Measurements from ENCODE around the gene INSYN2B. TPM values are rescaled to one million over a fixed set of nuclear protein-coding genes. Genes with fewer than 3 reads are reported as not detected.

The INSYN2B gene
- total RNA-seq, 4 donors from 2014 or later: 2.5 TPM; not detected in 3

DNA sequence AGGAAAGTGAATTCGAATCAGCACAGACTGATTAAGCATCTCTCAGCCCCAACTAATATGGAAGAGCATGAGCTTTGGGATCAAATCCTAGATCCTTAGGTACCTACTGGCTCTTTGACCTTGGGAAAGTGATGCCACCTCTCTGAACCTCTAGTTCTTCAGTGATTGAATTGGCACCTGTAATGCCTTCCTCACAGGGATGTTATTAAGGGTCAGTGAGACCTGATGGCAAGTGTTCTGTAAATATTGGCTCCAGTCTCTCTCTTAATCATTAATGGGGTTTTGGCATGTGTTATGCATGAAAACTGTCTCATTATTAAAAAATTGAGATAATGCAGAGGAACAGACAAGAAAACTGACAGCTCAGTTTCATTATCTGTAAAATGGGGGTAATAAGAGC, 115.8 kb downstream of the INSYN2B start:
- Histone ChIP-seq H3K4me1 (no peaks in the 10 kb centered on the region), H3K9me3 (no peaks in the 10 kb centered on the region), H3K27me3 (no peaks in the 10 kb centered on the region), H3K36me3 (no peaks in the 10 kb centered on the region), H3K4me3 (no peak overlapping the region), H3K27ac (no peak overlapping the region)
- TF ChIP-seq, protein P1, sequence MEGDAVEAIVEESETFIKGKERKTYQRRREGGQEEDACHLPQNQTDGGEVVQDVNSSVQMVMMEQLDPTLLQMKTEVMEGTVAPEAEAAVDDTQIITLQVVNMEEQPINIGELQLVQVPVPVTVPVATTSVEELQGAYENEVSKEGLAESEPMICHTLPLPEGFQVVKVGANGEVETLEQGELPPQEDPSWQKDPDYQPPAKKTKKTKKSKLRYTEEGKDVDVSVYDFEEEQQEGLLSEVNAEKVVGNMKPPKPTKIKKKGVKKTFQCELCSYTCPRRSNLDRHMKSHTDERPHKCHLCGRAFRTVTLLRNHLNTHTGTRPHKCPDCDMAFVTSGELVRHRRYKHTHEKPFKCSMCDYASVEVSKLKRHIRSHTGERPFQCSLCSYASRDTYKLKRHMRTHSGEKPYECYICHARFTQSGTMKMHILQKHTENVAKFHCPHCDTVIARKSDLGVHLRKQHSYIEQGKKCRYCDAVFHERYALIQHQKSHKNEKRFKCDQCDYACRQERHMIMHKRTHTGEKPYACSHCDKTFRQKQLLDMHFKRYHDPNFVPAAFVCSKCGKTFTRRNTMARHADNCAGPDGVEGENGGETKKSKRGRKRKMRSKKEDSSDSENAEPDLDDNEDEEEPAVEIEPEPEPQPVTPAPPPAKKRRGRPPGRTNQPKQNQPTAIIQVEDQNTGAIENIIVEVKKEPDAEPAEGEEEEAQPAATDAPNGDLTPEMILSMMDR (IDR thresholded peaks at IDR 0.05): no peak
- no peak for TF ChIP-seq POLR2A (IDR thresholded peaks at IDR 0.05)
- DNase-seq: no peak

DNA sequence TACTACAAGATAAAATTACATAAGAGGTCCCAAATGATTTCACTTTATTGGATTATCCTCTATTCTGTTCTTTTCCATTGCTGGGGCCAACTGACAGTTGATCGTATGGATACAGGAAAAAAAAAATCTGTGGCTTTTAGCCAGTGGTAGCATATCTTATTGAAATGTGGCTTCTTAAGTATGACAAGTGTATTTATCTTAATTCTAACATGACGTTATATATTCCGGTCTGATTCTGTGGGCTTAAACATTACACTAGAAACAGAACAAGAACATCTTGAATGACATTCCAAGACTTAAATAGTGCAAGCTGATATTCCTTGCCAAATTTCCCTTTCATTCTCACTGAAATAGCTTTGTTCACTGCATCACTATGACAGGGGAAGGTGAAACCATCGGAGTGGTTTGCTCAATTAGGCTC, 117.9 kb downstream of the INSYN2B start:
- no peak for TF ChIP-seq POLR2A (IDR thresholded peaks at IDR 0.05)
- TF ChIP-seq, protein P1 (IDR thresholded peaks at IDR 0.05): no peak
- Histone ChIP-seq H3K27me3 (no peaks in the 10 kb centered on the region), H3K36me3 (no peaks in the 10 kb centered on the region), H3K27ac (no peak overlapping the region), H3K9me3 (no peaks in the 10 kb centered on the region), H3K4me1 (no peaks in the 10 kb centered on the region), H3K4me3 (no peak overlapping the region)
- no peak for DNase-seq

DNA sequence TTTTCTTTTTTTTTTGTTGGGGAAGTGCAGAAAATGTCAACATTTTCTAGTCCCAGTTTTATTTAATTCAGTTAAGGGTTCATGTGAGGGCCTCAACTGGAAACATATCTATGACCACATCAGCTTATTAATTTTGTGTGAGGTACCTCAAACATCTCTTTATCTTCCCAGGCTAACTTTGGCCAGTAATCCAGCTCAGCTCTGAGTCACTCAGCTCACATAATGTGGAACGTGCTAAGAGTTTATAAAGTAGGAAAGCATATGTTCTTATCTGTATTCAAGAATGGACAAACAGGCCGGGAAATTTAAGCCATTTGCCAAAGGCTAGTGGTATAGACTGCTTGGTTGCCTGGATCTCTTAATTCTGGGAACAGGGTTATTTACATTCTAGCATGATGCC, 118.4 kb downstream of the INSYN2B start:
- Histone ChIP-seq H3K27ac (no peak overlapping the region), H3K36me3 (no peaks in the 10 kb centered on the region), H3K4me1 (no peaks in the 10 kb centered on the region), H3K9me3 (no peaks in the 10 kb centered on the region), H3K27me3 (no peaks in the 10 kb centered on the region), H3K4me3 (no peak overlapping the region)
- DNase-seq: no peak
- TF ChIP-seq, protein P1 (IDR thresholded peaks at IDR 0.05): no peak
- TF ChIP-seq POLR2A (IDR thresholded peaks at IDR 0.05): no peak

DNA sequence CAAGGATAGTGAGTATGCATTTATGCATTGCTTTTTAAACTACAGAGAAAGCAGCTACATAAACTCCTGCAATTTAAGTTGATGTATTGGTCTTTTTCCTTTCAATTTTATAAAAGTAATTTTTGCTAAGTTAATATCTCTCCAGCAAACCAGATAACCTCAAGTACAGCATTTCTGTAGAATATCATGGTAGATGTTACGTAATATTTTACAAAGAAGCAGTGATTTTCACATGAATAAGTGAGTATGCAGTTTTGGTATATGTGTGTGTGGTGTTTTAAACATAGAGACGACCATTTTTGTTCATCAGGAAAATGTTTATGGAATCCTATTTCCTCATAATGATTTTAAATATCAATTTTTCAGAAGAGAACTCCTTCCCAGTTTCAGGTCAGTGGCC, 118.9 kb downstream of the INSYN2B start:
- TF ChIP-seq POLR2A (IDR thresholded peaks at IDR 0.05): no peak
- TF ChIP-seq, protein P1 (IDR thresholded peaks at IDR 0.05): no peak
- Histone ChIP-seq H3K27ac (no peak overlapping the region), H3K27me3 (no peaks in the 10 kb centered on the region), H3K36me3 (no peaks in the 10 kb centered on the region), H3K4me3 (no peak overlapping the region), H3K9me3 (no peaks in the 10 kb centered on the region), H3K4me1 (no peaks in the 10 kb centered on the region)
- no peak for DNase-seq

DNA sequence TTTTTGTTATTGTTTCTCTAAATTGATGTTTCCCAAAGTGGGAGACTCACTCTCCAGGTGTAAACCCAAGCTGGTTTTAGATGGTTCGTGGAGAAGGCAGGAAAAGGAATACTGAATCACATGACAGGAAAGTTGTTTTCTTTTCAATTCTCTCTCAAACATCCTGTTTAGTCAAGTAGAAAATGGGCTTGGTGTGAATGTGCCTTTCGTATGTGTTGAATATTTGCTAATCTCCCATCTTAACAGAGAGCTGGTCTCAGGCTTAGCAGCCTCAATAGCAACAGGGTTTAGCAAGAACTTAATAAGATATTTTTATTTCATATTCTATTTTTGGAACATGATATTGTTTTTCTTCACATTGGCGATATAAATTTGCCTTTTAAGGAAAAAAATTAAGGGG, 119.7 kb downstream of the INSYN2B start:
- Histone ChIP-seq H3K27ac (no peak overlapping the region), H3K9me3 (no peaks in the 10 kb centered on the region), H3K36me3 (no peaks in the 10 kb centered on the region), H3K27me3 (no peaks in the 10 kb centered on the region), H3K4me1 (no peaks in the 10 kb centered on the region), H3K4me3 (no peak overlapping the region)
- DNase-seq: no peak
- TF ChIP-seq POLR2A (IDR thresholded peaks at IDR 0.05): no peak
- TF ChIP-seq, protein P1 (IDR thresholded peaks at IDR 0.05): no peak

DNA sequence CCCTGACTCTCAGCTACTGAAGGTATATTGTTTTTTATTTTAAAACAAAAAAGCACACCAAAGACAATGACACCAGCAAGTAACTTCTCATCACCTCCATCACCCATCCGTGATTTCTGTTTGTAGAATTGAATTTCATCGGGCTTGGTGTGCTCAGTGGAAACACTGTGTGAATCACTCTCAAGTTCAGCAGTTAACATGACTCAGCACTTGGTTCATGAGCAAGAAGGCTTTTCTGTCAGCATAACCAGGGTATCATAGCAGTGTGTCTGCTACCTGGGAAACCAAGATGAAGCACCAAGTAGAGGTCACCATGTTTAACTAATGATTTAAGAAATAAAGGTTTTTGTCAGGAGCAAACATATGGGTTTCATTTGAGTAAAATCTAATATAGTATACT, 123.7 kb downstream of the INSYN2B start:
- Histone ChIP-seq H3K4me3 (no peak overlapping the region), H3K27ac (no peak overlapping the region), H3K4me1 (no peaks in the 10 kb centered on the region), H3K9me3 (no peaks in the 10 kb centered on the region), H3K27me3 (no peaks in the 10 kb centered on the region), H3K36me3 (no peaks in the 10 kb centered on the region)
- DNase-seq: no peak
- no peak for TF ChIP-seq POLR2A (IDR thresholded peaks at IDR 0.05)
- TF ChIP-seq, protein P1 (IDR thresholded peaks at IDR 0.05): no peak
